ENCODE data around the gene LILRA5.

DNA sequence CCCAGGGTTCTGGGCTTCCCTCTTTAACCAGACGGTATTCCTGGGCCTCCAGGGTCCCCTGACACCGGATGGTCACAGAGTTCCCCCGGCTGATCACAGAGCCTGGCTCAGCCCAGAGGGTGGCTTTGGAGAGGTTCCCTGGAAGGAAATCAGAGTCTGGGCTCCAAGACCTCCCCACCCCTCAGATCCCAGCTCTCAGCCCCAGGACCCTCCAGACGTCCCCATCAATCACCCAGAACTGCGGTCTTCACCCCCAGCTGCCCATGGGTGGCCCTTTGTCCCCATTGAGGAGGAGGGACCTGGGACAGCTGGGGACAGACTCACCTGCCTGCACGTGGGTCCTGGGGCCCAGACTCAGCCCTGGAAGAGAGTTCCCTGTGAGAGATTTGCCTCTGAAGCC lies 955 bp downstream of the LILRA5 start:
- TF ChIP-seq, protein P1, sequence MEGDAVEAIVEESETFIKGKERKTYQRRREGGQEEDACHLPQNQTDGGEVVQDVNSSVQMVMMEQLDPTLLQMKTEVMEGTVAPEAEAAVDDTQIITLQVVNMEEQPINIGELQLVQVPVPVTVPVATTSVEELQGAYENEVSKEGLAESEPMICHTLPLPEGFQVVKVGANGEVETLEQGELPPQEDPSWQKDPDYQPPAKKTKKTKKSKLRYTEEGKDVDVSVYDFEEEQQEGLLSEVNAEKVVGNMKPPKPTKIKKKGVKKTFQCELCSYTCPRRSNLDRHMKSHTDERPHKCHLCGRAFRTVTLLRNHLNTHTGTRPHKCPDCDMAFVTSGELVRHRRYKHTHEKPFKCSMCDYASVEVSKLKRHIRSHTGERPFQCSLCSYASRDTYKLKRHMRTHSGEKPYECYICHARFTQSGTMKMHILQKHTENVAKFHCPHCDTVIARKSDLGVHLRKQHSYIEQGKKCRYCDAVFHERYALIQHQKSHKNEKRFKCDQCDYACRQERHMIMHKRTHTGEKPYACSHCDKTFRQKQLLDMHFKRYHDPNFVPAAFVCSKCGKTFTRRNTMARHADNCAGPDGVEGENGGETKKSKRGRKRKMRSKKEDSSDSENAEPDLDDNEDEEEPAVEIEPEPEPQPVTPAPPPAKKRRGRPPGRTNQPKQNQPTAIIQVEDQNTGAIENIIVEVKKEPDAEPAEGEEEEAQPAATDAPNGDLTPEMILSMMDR (CRISPR knock-in tag; IDR thresholded peaks at IDR 0.05): no peak
- TF ChIP-seq TOPORS (CRISPR knock-in tag; IDR thresholded peaks at IDR 0.05): no peak
